Endometrial microvascular endothelial cells (primary cell): ENCODE measurements around the gene SLC39A6. TPM values are rescaled to one million over a fixed set of nuclear protein-coding genes. Genes with fewer than 3 reads are reported as not detected.
"Not testable (repeated sequence)": the region's sequence is repeated elsewhere in the genome, so short reads cannot be mapped to it uniquely, and the experiment has no call there.

Experiments used
- in situ Hi-C: cut with HindIII; loops from 2 replicates; pipeline ENCODE4 v1.10.0; 2017; ENCODE audit warnings: low sequenced_read_pairs, low pct_unique_long_range_greater_than_20kb; ENCODE audit errors: inconsistent ontology term
- total RNA-seq: library from RNA; depleted of rRNA; stranded (reverse); fragments of >200 nt; gene quantifications from one replicate; pipeline ENCODE4 v1.2.3, GENCODE V29; 2015; ENCODE audit errors: inconsistent ontology term

SLC39A6 gene
- total RNA-seq, 1 donor from 2014 or later: 13.5 TPM

DNA sequence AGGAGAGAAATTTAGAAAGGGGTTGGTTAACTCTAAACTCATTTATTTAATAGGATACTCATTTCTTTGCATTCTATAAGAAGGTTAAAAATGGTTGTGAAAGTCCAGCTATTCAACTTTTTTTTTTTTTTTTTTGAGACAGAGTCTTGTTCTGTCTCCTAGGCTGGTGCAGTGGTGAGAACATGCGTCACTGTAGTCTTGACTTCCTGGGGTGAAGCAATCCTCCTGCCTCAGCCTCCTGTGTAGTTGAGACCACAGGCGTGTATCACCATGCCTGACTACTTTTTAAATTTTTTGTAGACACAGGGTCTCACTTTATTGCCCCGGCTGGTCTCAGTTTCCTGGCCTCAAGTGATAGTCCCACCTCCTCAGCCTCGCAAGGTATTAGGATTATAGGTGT, 12.4 kb upstream of the SLC39A6 start:
- in situ Hi-C loops: no loop called here

DNA sequence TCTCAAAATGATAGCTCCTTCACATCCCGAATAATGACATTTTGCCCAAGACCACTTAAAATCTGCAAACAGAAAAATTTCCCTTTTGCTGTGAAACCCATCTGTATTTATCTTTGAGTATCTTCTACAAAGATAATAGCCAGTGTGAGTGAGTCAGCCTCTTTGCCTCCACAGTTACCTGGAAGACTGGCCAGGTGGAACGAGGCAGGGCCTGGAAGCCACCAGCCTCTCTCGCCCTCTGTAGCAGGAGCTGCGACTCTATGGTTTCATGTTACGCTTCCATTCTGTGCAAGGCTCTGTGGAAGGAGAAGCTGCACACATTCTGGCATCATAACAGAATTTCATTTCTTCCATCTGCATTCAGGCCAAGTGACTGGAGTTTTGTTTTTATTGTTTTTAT, 10.1 kb upstream of the SLC39A6 start:
- in situ Hi-C loops: no loop called here

DNA sequence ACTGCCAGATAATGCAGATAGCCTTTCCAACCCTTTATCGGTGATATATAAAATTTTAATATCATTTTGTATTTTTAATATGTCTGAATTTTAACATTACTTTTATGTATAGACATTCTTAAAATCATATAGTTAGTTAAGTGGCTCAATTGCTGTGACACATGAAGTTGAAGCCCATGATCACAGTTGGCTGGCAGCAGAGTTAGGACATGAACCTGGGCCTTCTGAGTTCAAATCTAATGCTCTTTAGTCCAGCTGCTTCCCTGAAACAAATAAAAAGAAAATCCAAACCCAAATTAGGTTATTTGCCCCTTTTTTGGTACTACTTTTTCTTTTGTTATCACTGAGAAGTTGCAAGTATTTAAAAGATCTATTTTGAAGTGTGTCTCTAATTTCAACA, 6.1 kb upstream of the SLC39A6 start:
- in situ Hi-C loops: no loop called here

DNA sequence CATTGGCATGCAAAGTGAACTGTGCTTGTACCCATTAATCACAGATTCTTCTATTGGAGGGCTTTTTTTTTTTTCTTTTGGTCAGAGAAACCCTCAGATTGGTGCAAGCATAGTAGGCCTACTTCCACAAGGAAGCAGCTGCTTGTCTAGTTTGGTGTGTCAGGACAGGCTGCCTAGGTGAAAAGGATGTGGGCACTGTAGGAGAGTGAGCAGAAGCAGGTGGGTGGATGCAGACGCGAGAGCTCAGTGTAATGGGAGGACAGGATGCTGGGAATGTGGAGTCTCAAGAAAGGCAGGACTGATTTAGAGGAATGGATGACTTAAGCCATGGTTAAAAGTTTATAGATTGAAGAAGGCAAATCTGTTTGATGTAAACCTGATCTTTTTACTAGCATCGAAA, 3.6 kb upstream of the SLC39A6 start:
- in situ Hi-C loops: no loop called here

DNA sequence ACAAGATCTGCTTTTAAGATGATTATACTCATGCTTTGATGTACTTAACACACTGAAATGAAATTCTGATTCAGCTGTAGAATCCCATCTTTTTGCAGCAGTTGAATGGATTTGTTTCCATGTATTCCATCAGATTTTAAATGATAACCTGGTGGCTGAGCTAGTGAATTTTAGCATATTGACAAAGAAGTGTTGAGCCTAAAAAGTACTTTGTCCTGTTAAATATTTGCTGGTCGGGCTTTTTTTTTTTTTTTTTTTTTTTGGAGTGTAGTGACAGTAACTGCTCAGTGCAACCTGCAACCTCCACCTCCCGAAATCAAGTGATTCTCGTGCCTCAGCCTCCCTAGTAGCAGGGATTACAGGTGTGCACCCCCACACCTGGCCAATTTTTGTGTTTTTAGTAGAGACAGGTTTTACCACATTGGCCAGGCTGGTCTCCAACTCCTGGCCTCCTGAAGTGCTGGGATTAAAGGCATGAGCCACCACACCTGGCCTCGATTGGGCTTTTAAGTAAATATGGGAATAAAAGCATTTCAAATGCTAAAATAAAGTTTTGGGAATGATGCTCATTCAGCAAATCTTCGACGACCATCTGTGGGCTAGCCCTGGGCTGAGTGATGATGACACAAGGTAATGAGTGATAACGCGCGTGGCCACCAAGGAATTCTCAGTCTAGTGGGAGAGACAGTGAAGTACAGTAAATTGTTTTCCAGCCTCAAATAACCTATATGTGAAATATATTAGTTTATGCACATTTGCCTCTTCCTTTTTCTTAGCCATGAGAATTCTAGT, 2.7 kb upstream of the SLC39A6 start:
- in situ Hi-C loops: no loop called here

DNA sequence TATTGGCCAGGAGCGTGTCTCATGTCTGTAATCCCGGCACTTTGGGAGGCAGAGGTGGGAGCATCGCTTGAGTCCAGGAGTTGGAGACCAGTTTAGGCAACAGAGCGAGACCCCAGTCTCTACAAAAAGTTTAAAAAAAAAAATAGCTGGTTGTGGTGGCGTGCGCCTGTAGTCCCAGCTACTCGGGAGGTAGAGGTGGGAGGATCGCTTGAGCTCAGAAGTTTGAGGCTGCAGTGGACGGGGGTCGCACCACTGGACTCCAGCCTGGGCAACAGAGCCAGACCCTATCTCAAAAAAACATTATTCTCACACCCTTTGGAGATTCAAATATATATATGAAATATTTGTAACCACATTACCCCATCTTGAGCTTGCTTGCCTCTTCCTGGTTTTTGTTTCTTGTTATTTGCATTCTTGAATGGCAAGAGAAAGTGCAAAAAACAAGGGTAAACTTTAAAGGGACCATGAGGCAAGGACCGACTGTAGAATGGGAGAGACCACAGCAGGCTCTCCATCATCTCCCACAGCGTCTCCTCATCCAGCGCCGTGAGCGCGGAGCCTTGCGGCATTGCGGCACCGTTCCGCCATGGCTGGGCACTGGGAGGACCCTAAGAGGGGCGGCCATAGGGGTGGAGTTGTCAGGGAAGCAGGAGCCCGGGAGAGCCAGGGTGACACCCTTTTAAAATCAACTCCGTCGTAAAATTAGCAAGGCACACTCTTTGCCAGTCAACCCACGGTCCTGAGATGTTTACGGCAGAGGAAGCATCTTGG, 1.9 kb upstream of the SLC39A6 start:
- in situ Hi-C loops: no loop called here

DNA sequence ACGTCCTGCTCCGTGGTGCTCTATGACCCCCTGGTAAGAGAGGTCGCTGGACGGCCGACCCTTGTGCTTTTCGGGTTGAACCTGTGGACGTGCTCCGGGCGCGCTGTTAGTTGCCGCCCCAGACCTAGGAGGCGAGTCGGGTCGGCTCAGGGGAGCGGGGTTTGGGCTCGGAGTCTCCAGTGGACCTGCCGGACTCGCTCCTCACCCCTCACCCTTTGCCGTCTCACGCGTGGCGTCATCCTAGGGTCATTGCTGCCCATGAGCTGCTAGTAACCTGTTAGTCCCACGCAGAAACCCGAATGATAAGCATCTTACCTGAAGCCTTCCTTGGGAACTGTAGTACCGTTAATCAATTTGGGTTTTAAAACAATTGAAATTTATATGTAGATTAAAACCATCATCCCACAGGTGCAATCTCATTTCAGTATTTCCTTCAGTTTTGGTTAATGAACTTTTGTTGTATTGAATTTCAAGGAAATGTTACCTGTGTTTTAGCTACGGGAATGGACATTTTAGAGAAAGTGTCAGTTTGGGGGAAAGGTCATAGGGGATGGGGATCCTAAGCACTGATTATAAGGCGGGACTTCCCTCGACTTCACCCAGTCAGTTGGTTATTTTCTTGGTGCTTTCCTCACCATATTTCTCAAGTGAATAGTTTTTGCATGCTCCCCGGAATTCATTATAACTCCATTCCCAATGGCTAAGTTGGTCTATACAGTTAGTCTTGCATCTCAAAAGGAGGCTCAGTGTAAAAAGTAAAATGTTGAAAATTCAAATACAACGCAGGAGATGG, 1.1 kb upstream of the SLC39A6 start:
- in situ Hi-C loops: no loop called here

DNA sequence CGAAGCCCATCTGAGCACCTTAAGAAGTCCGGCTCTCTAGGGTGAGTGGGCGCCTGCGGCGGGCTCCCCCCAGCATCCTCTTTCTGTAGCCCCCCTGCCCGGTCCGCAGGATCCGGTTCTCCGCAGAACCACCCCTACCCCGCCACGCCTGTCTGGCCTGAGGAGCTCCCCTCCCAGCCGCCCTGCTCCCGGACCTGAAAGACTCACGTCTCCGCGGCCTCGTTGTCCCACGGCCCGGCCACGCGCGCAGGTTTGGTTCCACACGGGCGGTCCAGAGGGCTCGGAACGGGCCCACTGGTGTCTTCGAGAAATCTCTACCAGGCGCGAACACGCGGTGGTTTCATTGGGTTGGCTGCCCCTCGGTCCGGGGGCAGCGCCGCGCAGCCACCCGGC, 237 bp downstream of the SLC39A6 start:
- in situ Hi-C loops: no loop called here

DNA sequence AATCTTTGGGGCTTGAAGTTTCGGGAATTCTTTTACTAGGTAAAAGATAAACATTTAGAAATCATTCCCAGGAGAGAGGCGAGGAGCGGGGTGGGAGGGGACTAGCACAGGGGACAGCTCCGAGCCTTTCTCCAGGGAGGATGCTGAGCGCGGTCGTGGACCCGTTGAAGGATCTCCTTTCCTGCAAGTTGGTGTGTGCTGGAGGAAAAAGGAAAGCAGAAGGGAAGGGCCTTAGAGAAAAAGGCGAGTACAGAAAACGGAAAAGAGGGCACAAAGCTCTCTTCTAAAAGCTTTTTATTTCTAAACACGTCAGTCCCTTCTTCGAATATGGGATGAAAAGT, 640 bp downstream of the SLC39A6 start:
- in situ Hi-C loops: no loop called here

DNA sequence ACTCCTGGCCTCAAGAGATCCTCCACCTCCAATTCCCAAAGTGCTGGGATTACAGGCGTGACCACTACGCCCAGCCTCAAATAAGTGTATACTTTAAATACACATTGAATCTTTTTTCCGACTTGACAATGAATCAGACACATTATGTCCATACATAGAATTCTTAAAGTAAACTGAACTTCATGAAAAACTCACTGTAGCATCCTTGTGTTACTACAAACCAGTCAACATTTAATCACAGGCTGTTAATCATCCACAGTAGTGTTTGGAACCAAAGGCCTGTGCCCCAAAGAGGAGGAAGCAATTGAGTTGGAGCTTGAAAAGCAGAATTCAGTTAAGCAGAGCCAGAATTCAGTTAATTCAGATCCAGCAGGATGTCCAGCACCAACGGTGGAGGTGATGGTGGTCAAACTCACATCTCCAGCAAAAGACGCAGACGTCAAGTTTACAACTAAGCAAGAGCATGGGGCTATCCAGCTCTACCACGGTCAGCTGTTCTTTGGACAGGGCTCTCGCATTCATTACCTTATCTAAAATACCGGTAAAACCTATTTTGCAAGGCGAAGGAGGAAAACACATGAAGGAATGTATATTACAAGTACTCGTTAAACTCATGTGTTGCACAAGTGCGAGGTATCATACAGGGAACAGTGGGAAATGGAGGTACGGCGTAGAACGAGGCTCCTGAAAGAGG, 1.2 kb downstream of the SLC39A6 start:
- in situ Hi-C loops: no loop called here

DNA sequence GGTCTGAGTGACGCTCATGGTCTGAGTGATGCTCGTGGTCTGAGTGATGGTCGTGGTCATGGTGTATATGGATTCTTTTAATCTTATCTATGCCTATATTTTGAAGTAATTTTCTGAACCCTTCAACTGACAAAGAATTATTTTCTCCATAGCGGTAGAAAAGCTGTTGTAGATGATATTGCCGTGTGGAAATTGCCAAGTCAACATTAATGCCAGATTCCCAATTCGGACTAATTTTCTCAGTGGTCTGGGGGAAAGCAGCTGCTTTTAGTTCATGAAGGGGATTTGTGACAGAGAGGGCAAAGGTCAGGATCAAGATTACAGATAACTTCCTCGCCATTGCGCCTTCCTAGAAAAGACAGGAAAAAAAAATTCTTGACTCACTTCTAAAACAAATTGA, 2.5 kb downstream of the SLC39A6 start:
- in situ Hi-C loops: no loop called here

DNA sequence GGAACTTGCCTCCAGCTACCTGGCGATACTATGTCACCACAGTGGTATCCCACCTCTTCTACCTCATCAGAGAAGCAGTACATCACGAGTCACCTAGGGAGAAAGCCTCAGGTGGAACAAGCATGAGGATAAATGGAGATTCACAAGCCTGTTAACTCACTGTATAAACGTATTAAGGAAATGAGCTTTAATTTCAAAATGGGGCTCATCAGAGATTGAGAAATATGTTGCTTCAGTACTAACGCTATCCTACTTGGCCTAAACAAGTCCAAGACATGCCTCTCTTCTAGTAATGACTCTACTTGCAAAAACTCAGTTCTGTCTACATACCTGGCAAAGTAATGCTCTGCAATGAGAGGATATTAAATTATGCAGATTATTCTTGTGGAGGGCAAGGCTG, 4.3 kb downstream of the SLC39A6 start:
- in situ Hi-C loops: no loop called here

DNA sequence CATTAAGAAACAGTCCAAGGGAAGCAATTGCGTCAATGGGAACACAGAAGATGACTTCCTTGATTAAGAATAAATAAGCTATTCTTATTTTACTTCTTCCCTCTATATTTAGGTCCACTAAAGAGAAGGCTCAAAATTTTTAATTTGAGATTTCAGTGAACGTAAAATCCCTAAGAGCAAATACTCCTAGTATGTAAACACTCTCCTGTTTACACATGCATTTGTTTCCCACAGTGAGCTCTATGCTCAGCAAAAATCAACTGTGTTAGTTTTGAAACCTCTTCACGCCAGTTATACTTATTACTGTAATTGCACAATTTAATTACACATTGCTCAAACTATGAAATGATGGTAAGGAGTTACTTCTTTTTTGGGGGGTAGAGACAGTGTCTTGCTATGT, 8.8 kb downstream of the SLC39A6 start:
- in situ Hi-C loops: no loop called here

DNA sequence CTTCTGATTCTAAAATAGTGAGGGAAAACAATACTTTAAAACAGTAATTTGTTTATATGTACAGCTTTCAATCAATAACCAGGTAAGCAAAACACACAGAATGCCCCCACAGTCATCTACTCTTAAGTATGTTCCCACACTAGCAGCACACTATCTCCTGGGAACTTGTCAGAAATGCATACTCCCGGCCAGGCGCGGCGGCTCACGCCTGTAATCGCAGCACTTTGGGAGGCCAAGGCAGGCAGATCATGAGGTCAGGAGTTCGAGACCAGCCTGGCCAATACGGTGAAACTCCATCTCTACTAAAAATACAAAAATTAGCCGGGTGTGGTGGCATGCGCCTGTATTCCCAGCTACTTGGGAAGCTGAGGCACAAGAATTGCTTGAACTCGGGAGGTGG, 12.4 kb downstream of the SLC39A6 start:
- in situ Hi-C loops: not testable (repeated sequence)

DNA sequence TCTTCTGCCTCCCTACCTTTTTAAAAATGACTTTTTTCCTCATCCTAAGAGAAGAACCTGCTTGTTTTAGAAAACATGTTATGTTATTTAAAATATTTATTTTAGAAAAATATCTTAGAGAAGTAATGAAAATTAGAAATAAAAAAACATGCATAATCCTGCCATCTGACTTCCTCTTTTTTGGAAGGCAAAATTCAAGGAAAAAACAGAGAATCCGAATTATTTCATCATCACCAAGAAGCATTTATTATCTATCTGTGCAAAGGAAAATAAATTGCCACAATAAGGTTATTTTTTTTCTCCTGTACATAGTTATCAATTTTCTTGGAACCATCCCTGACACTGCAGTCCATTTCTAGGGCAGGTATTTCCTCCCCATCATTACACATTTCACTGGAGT, 14.4 kb downstream of the SLC39A6 start:
- in situ Hi-C loops: no loop called here

DNA sequence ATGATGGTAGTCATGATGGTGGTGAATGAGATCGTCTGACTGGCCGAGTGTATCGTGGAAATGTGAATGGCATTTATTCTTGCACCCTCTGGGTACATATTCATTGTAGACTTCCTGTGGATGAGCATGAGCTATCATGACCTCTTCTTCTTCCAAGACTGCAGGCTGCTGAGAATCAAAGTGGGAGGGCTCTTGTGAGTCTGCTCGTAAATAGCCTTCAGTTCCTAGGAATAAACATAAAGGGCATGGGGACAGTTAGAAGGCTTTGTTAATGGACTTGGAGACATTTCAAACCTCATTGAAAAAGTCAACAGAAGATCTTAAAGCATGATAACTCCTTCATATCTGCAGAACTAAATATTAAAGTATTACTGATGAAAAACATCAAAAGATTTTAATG, 14.9 kb downstream of the SLC39A6 start:
- in situ Hi-C loops: no loop called here

DNA sequence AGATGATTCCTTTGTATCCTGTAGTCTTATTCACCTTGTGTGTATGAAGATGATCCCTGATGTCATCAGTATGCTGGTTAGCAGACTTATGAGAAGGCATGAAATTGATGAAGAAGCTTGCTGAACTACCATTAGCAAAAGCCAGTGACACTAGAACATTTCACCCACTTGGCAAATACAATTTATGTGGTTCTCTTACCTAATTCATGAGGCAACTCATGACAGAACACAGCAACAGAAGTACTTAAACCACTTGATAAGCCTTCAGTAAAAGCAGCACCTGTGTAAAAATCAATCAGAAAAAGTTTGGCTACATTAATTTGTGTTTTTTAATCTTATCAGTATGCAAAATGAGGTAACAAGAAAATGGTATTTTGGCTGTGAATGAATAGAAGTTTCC, 16.8 kb downstream of the SLC39A6 start:
- in situ Hi-C loops: no loop called here

DNA sequence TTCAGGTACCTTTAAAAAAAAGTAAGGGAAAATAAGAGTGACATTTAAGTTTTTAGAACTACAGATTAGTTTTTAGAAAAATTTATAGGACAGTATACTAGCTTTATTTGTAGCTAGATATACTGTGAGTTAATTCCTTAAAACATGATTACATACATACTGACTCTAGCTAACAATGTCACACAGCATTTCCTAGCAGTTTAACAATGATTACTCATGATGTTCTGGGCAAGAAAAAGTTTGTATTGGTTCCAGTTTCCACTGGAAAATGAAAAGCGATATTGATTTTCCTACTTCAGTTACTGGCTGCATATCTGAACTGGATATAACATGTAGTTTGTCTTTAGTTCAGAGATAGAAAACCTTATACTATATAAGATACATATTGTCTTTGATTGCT, 19.4 kb downstream of the SLC39A6 start:
- in situ Hi-C loops: no loop called here

DNA sequence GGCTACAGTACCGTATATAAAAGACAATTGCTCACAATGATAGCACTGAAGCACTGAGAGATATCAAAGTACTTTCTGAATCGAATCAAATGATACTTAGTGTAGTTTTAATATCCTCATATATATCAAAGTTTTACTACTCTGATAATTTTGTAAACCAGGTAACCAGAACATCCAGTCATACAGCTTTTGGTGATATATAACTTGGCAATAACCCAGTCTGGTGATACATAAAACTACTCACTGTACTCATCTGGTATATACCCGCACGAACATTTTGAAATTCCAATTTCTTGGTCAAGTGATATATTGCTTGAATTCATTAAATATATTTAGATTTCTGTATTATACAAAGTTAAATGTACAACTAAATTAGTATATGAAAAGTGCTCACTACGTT, 20.5 kb downstream of the SLC39A6 start:
- in situ Hi-C loops: no loop called here
